Articular chondrocyte of knee joint (primary cell): ENCODE data around the gene F13B. TPM values are rescaled to one million over a fixed set of nuclear protein-coding genes. Genes with fewer than 3 reads are reported as not detected.

Experiments used
- total RNA-seq: library from RNA; depleted of rRNA; stranded (reverse); fragments of >200 nt; gene quantifications from 2 replicates; pipeline ENCODE4 v1.2.3, GENCODE V29; 2012

F13B gene, protein sequence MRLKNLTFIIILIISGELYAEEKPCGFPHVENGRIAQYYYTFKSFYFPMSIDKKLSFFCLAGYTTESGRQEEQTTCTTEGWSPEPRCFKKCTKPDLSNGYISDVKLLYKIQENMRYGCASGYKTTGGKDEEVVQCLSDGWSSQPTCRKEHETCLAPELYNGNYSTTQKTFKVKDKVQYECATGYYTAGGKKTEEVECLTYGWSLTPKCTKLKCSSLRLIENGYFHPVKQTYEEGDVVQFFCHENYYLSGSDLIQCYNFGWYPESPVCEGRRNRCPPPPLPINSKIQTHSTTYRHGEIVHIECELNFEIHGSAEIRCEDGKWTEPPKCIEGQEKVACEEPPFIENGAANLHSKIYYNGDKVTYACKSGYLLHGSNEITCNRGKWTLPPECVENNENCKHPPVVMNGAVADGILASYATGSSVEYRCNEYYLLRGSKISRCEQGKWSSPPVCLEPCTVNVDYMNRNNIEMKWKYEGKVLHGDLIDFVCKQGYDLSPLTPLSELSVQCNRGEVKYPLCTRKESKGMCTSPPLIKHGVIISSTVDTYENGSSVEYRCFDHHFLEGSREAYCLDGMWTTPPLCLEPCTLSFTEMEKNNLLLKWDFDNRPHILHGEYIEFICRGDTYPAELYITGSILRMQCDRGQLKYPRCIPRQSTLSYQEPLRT
- not detected in 2 replicates for total RNA-seq

GRCh38 chr1:197066719-197067456 lies at the start of gene F13B:
F13B (minus strand) TSS chr1:197067260; CDS start chr1:197067223, 37 bp downstream.

Other genes with a start within 250 kb of the F13B start
- 1.0 and 1.5 TPM in 2 replicates for gene CFHR1, start 247.5 kb downstream of the F13B start, total RNA-seq
- gene CFHR4, start 179.2 kb downstream of the F13B start, total RNA-seq = not detected in 2 replicates
- gene CFHR2, start 123.5 kb downstream of the F13B start, total RNA-seq = not detected in 2 replicates
- gene CFHR5, start 89.7 kb downstream of the F13B start, total RNA-seq = not detected in 2 replicates
- gene ASPM, start 79.4 kb upstream of the F13B start, total RNA-seq = 31.6 and 43.7 TPM in 2 replicates
- gene ZBTB41, start 134.0 kb upstream of the F13B start, total RNA-seq = 33.3 and 39.3 TPM in 2 replicates
- 0.26 and 0.65 TPM in 2 replicates for gene CRB1, start 201.0 kb upstream of the F13B start, total RNA-seq